ENCODE results near the gene ARFGEF3.
"Not testable (repeated sequence)": the region's sequence is repeated elsewhere in the genome, so short reads cannot be mapped to it uniquely, and the experiment has no call there.

The ARFGEF3 gene

GRCh38 chr6:138288428-138289085 lies 126.8 kb downstream of the ARFGEF3 start:
- POLR2A ChIA-PET; H3K9me3 ChIP-seq (ENCODE audit: control extremely low read depth in 1 of 5, control insufficient read depth in 4 of 5, insufficient read depth in 2 of 5, low read depth in 1 of 5, low read length in 4 of 5); H3K27me3 ChIP-seq (replicated peaks in 2 of 5; ENCODE audit: control insufficient read depth in 4 of 5, insufficient read depth in 5 of 5, low read length in 4 of 5); H3K4me1 ChIP-seq (ENCODE audit: control extremely low read depth in 1 of 4, control insufficient read depth in 4 of 4, insufficient read depth in 4 of 4, low read length in 3 of 4); DNase-seq; H3K4me3 ChIP-seq (ENCODE audit: control insufficient read depth in 1 of 7, extremely low read depth in 1 of 7, insufficient read depth in 4 of 7, low read depth in 2 of 7, low read length in 6 of 7); H3K36me3 ChIP-seq (ENCODE audit: control insufficient read depth in 4 of 4, insufficient read depth in 4 of 4, low read length in 3 of 4); H3K27ac ChIP-seq (ENCODE audit: insufficient read depth in 1 of 2, low read depth in 1 of 2, low read length in 2 of 2, poor library complexity in 1 of 2, severe bottlenecking in 2 of 2): not testable (repeated sequence)
- CTCF ChIA-PET, result interaction anchor here (0.8 to 6.9 kb wide), 4 partner anchors 9 to 172 kb away, joined by 3 to 72 read pairs (median 4); no protein-coding TSS in a partner anchor
- WGBS (ENCODE audit: insufficient coverage), result 99% methylated on average over 5 of the region's 6 CpGs

- H3K36me3 ChIP-seq (ENCODE audit: control insufficient read depth in 4 of 4, insufficient read depth in 4 of 4, low read length in 3 of 4), result no peaks in the 10 kb centered on the region
- H3K9me3 ChIP-seq (ENCODE audit: control extremely low read depth in 1 of 5, control insufficient read depth in 4 of 5, insufficient read depth in 2 of 5, low read depth in 1 of 5, low read length in 4 of 5), result no peaks in the 10 kb centered on the region
- CTCF ChIA-PET, result interaction anchor here (0.9 to 6.9 kb wide), 2 partner anchors 13 to 174 kb away, joined by 3 to 72 read pairs; no protein-coding TSS in a partner anchor
- no peak overlapping the region for H3K4me3 ChIP-seq (ENCODE audit: control insufficient read depth in 1 of 7, extremely low read depth in 1 of 7, insufficient read depth in 4 of 7, low read depth in 2 of 7, low read length in 6 of 7)
- peaks cover 0 to 2% (median 0%) of the 10 kb centered on the region in 5 experiments for H3K27me3 ChIP-seq (replicated peaks in 2 of 5; ENCODE audit: control insufficient read depth in 4 of 5, insufficient read depth in 5 of 5, low read length in 4 of 5)
- H3K4me1 ChIP-seq (ENCODE audit: control extremely low read depth in 1 of 4, control insufficient read depth in 4 of 4, insufficient read depth in 4 of 4, low read length in 3 of 4), result no peaks in the 10 kb centered on the region
- POLR2A ChIA-PET, result no interaction called here
- WGBS (ENCODE audit: insufficient coverage), result 48% methylated on average over 4 of the region's 6 CpGs
- H3K27ac ChIP-seq (ENCODE audit: insufficient read depth in 1 of 2, low read depth in 1 of 2, low read length in 2 of 2, poor library complexity in 1 of 2, severe bottlenecking in 2 of 2), result no peak overlapping the region
- peak; percentile 16 to 35 (median 32) for DNase-seq
These were observed 128.0 kb downstream of the ARFGEF3 start for GRCh38 chr6:138289739-138290138.

- WGBS (ENCODE audit: insufficient coverage), result 96% methylated on average over 5 of the region's 5 CpGs
- DNase-seq, result no peak
- CTCF ChIA-PET, result no interaction called here
- Histone ChIP-seq H3K27ac (ENCODE audit: insufficient read depth in 1 of 2, low read depth in 1 of 2, low read length in 2 of 2, poor library complexity in 1 of 2, severe bottlenecking in 2 of 2) (no peak overlapping the region), H3K36me3 (ENCODE audit: control insufficient read depth in 4 of 4, insufficient read depth in 4 of 4, low read length in 3 of 4) (no peaks in the 10 kb centered on the region), H3K4me3 (ENCODE audit: control insufficient read depth in 1 of 7, extremely low read depth in 1 of 7, insufficient read depth in 4 of 7, low read depth in 2 of 7, low read length in 6 of 7) (no peak overlapping the region), H3K27me3 (replicated peaks in 2 of 5; ENCODE audit: control insufficient read depth in 4 of 5, insufficient read depth in 5 of 5, low read length in 4 of 5) (peaks cover 0 to 2% (median 0%) of the 10 kb centered on the region in 5 experiments), H3K4me1 (ENCODE audit: control extremely low read depth in 1 of 4, control insufficient read depth in 4 of 4, insufficient read depth in 4 of 4, low read length in 3 of 4) (no peaks in the 10 kb centered on the region), H3K9me3 (ENCODE audit: control extremely low read depth in 1 of 5, control insufficient read depth in 4 of 5, insufficient read depth in 2 of 5, low read depth in 1 of 5, low read length in 4 of 5) (no peaks in the 10 kb centered on the region)
- POLR2A ChIA-PET, result no interaction called here
These were observed 128.8 kb downstream of the ARFGEF3 start for GRCh38 chr6:138290423-138290962.

- POLR2A ChIA-PET, result no interaction called here
- H3K27me3 ChIP-seq (replicated peaks in 2 of 5; ENCODE audit: control insufficient read depth in 4 of 5, insufficient read depth in 5 of 5, low read length in 4 of 5), result peaks cover 0 to 2% (median 0%) of the 10 kb centered on the region in 5 experiments
- 97% methylated on average over 13 of the region's 21 CpGs for WGBS (ENCODE audit: insufficient coverage)
- CTCF ChIA-PET, result no interaction called here
- H3K4me3 ChIP-seq (ENCODE audit: control insufficient read depth in 1 of 7, extremely low read depth in 1 of 7, insufficient read depth in 4 of 7, low read depth in 2 of 7, low read length in 6 of 7), result no peak overlapping the region
- H3K36me3 ChIP-seq (ENCODE audit: control insufficient read depth in 4 of 4, insufficient read depth in 4 of 4, low read length in 3 of 4), result no peaks in the 10 kb centered on the region
- H3K4me1 ChIP-seq (ENCODE audit: control extremely low read depth in 1 of 4, control insufficient read depth in 4 of 4, insufficient read depth in 4 of 4, low read length in 3 of 4), result no peaks in the 10 kb centered on the region
- no peak overlapping the region for H3K27ac ChIP-seq (ENCODE audit: insufficient read depth in 1 of 2, low read depth in 1 of 2, low read length in 2 of 2, poor library complexity in 1 of 2, severe bottlenecking in 2 of 2)
- no peak for DNase-seq
- H3K9me3 ChIP-seq (ENCODE audit: control extremely low read depth in 1 of 5, control insufficient read depth in 4 of 5, insufficient read depth in 2 of 5, low read depth in 1 of 5, low read length in 4 of 5), result no peaks in the 10 kb centered on the region
These were observed 129.5 kb downstream of the ARFGEF3 start for GRCh38 chr6:138291036-138291848.

GRCh38 chr6:138291849-138292181 lies 130.1 kb downstream of the ARFGEF3 start:
- CTCF ChIA-PET, result no interaction called here
- H3K27ac ChIP-seq (ENCODE audit: insufficient read depth in 1 of 2, low read depth in 1 of 2, low read length in 2 of 2, poor library complexity in 1 of 2, severe bottlenecking in 2 of 2), result no peak overlapping the region
- H3K4me3 ChIP-seq (ENCODE audit: control insufficient read depth in 1 of 7, extremely low read depth in 1 of 7, insufficient read depth in 4 of 7, low read depth in 2 of 7, low read length in 6 of 7), result no peak overlapping the region
- peaks cover 0 to 2% (median 0%) of the 10 kb centered on the region in 5 experiments for H3K27me3 ChIP-seq (replicated peaks in 2 of 5; ENCODE audit: control insufficient read depth in 4 of 5, insufficient read depth in 5 of 5, low read length in 4 of 5)
- DNase-seq, result no peak
- 87% methylated on average over 28 of the region's 28 CpGs for WGBS (ENCODE audit: insufficient coverage)
- no peaks in the 10 kb centered on the region for H3K4me1 ChIP-seq (ENCODE audit: control extremely low read depth in 1 of 4, control insufficient read depth in 4 of 4, insufficient read depth in 4 of 4, low read length in 3 of 4)
- H3K36me3 ChIP-seq (ENCODE audit: control insufficient read depth in 4 of 4, insufficient read depth in 4 of 4, low read length in 3 of 4), result no peaks in the 10 kb centered on the region
- POLR2A ChIA-PET, result interaction anchor here (0.6 kb wide), 1 partner anchor 116 kb away, joined by 3 read pairs; no protein-coding TSS in a partner anchor
- H3K9me3 ChIP-seq (ENCODE audit: control extremely low read depth in 1 of 5, control insufficient read depth in 4 of 5, insufficient read depth in 2 of 5, low read depth in 1 of 5, low read length in 4 of 5), result no peaks in the 10 kb centered on the region

GRCh38 chr6:138292482-138292881 lies 130.7 kb downstream of the ARFGEF3 start:
- H3K4me1 ChIP-seq (ENCODE audit: control extremely low read depth in 1 of 4, control insufficient read depth in 4 of 4, insufficient read depth in 4 of 4, low read length in 3 of 4), result no peaks in the 10 kb centered on the region
- peaks cover 0 to 2% (median 0%) of the 10 kb centered on the region in 5 experiments for H3K27me3 ChIP-seq (replicated peaks in 2 of 5; ENCODE audit: control insufficient read depth in 4 of 5, insufficient read depth in 5 of 5, low read length in 4 of 5)
- ChIA-PET CTCF (interaction anchor here (1.6 kb wide), 1 partner anchor 10 kb away, joined by 5 read pairs; no protein-coding TSS in a partner anchor), POLR2A (interaction anchor here (0.6 kb wide), 1 partner anchor 116 kb away, joined by 3 read pairs; no protein-coding TSS in a partner anchor)
- H3K27ac ChIP-seq (ENCODE audit: insufficient read depth in 1 of 2, low read depth in 1 of 2, low read length in 2 of 2, poor library complexity in 1 of 2, severe bottlenecking in 2 of 2), result no peak overlapping the region
- H3K36me3 ChIP-seq (ENCODE audit: control insufficient read depth in 4 of 4, insufficient read depth in 4 of 4, low read length in 3 of 4), result no peaks in the 10 kb centered on the region
- WGBS (ENCODE audit: insufficient coverage), result 100% methylated on average over 4 of the region's 6 CpGs
- H3K9me3 ChIP-seq (ENCODE audit: control extremely low read depth in 1 of 5, control insufficient read depth in 4 of 5, insufficient read depth in 2 of 5, low read depth in 1 of 5, low read length in 4 of 5), result no peaks in the 10 kb centered on the region
- DNase-seq, result no peak
- no peak overlapping the region for H3K4me3 ChIP-seq (ENCODE audit: control insufficient read depth in 1 of 7, extremely low read depth in 1 of 7, insufficient read depth in 4 of 7, low read depth in 2 of 7, low read length in 6 of 7)

Measured in common myeloid progenitor, CD34-positive (primary cell).